Fibroblast of peridontal ligament (primary cell): ENCODE data around the gene CGREF1.
"Not testable (repeated sequence)": the region's sequence is repeated elsewhere in the genome, so short reads cannot be mapped to it uniquely, and the experiment has no call there.

ENCODE experiments used
- DNase-seq: peaks from one replicate; pipeline ENCODE4 v3.0.0-alpha.2; 2010; ENCODE audit errors: extremely low read depth

CGREF1 gene

DNA sequence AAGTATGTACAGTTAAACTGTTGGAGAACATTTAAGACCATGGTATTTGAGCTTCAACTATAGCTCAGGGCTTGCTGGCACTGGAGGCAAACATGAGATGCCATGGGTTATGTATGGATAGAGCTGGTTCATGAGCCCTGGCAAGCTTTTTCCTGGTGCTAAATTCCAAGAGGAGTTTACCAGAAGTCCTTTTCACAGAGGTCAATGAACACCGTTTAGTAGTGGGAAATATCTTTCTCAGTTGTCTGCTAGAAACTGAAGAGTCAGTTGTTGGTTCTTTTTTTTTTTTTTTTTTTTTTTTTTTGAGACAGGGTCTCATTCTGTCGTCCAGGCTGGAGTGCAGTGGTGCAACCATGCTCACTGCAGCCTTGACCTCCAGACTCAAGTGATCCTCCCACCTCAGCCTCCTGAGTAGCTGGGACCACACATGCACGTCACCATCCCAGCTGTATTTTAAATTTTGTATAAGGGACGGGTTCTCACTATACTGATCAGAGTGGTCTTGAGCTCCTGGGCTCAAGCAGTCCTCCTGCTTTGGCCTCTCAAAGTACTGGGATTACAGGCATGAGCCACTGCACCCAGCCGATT is 31.0 kb downstream of the CGREF1 start:
- no peak for DNase-seq

DNA sequence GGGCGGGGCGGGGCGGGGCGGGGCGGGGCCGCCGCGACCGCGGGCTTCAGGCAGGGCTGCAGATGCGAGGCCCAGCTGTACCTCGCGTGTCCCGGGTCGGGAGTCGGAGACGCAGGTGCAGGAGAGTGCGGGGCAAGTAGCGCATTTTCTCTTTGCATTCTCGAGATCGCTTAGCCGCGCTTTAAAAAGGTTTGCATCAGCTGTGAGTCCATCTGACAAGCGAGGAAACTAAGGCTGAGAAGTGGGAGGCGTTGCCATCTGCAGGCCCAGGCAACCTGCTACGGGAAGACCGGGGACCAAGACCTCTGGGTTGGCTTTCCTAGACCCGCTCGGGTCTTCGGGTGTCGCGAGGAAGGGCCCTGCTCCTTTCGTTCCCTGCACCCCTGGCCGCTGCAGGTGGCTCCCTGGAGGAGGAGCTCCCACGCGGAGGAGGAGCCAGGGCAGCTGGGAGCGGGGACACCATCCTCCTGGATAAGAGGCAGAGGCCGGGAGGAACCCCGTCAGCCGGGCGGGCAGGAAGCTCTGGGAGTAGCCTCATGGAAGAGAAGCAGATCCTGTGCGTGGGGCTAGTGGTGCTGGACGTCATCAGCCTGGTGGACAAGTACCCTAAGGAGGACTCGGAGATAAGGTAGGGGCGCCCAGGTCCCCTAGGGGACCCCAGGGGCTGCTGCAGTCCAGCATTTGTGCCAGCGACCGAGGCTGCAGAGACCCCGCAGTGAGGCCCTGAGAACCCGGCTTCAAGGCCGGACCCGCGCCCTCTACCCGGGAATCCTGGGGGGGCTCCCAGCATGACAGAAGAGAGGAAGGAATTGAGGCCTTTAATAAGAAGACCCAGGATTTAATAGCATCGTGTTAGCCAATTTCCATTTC is 32.0 kb downstream of the CGREF1 start, which contains the start of gene KHK:
Gene KHK (plus strand): TSS at position 49 of the 870 bp plus-strand sequence. CDS start 488 bp downstream, at position 537.
- no peak for DNase-seq

DNA sequence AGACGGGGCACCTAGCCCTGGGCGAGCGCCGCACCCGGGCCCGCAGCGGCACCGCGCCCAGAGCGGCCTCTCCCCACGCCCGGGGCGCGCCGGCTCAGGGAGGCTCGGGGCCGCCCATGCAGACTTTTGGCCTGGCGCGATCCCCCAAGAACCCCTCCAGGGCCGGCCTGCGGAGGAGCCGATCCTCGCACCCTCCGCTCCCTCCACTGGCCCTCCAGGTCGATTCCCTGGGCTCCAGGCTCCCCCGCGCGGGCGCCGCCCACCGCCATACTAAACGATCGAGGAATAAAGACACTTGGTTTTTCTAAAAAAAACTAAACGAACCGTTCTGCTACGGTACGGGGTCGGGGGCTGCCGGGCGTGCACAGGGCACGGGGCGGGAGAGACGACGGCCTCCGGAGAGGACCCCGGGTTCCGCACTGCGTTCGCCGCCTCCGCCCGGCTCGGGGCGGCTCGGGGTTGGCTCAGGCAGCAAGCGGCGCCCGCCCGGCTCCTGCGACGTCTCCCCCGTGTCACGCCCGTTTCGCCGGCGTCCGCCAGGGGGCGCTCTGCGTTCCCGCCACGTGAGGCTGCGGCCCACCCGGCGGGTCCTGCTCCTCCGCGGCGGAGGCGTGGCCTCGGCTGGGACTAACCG is 32.7 kb downstream of the CGREF1 start:
- DNase-seq = peak; percentile 82

DNA sequence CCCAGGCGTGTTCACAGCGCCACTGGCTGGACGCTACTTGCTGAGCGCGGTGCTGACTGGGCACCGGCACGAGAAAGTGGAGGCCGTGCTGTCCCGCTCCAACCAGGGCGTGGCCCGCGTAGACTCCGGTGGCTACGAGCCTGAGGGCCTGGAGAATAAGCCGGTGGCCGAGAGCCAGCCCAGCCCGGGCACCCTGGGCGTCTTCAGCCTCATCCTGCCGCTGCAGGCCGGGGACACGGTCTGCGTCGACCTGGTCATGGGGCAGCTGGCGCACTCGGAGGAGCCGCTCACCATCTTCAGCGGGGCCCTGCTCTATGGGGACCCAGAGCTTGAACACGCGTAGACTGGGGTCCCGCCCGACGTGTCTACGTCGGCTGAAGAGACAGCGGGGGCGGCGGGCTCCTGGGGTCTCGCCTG is 33.2 kb downstream of the CGREF1 start:
- DNase-seq = peak; percentile 54

DNA sequence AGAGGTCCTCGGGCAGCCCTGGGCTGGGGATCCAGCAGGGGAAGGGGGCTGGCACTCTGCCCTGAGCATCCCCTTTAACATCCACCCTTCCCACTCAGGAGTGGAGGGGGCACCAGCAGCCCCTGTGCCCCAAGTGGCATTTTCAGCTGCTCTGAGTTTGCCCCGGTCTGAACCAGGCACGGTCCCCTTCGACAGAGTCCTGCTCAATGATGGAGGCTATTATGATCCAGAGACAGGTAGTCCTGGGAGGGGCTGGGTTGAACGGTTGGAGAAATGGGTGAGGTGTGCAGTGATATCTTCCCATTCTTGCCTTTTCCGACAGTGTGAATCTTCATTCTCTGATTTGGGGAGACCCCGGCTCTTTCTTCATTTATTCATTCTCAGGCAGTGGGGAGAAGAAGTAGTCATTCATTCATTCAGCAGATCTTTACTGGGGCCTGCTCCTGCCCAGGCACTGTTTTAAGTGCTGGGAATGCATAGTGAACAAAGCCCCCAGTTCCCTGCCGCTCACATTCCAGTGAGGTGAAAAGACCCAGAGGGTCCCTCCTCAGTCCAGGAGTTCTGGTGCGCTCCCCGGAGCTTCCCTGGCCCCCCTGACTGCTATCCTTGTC is 33.8 kb downstream of the CGREF1 start:
- DNase-seq = no peak

DNA sequence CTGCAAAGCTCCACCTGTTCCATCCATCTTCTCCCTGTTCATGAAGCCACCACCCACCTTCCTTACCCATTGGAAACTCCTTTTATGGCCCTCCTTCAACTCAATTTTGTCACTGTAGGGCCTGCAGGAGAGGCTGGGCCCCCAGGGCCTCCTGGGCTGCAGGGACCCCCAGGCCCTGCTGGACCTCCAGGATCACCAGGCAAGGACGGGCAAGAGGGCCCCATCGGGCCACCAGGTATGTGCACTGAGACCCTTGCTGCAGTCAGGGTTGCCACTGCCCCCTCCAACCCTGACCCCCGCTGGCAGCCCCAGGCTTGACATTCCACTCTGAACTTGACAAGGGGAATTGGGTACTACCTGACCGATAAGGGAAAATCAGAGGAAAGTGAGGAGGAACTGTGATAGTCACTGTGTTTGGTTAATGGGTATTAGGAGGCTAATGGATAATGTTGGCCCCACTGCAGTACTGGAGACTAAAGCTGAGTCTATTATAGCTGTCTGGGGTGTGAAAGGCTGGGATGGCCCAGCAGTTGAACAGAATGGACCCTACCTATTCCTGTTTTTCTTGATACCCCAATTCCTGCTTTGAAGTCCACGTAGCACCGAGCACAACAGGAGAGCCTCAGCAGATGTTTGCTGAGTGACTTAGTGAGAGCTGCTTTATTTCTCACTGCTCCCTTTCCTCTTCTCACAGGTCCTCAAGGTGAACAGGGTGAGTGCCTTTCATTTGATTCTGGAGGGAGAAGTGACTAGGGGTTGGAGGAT is 34.4 kb downstream of the CGREF1 start:
- no peak for DNase-seq

DNA sequence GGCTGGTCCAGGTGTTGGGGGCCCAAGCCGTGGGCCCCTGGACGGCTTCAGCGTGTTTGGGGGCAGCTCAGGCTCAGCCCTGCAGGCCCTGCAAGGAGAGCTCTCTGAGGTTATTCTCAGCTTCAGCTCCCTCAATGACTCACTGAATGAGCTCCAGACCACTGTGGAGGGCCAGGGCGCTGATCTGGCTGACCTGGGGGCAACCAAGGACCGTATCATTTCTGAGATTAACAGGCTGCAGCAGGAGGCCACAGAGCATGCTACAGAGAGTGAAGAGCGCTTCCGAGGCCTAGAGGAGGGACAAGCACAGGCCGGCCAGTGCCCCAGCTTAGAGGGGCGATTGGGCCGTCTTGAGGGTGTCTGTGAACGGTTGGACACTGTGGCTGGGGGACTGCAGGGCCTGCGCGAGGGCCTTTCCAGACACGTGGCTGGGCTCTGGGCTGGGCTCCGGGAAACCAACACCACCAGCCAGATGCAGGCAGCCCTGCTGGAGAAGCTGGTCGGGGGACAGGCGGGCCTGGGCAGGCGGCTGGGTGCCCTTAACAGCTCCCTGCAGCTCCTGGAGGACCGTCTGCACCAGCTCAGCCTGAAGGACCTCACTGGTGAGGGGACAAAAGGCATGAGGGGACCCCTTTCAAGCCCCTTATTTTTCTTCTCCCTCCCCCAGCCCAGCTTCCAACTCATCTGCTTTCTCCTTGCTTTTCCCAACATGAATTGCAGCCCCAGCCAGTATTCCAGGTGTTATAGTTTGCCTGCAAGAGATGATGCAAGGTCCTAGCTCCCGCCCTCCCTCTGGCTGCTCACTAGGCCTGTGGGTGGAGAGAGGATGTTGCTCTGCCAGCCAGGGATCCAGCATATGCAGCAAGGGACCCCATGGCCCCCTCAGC is 35.3 kb downstream of the CGREF1 start:
- DNase-seq = no peak

DNA sequence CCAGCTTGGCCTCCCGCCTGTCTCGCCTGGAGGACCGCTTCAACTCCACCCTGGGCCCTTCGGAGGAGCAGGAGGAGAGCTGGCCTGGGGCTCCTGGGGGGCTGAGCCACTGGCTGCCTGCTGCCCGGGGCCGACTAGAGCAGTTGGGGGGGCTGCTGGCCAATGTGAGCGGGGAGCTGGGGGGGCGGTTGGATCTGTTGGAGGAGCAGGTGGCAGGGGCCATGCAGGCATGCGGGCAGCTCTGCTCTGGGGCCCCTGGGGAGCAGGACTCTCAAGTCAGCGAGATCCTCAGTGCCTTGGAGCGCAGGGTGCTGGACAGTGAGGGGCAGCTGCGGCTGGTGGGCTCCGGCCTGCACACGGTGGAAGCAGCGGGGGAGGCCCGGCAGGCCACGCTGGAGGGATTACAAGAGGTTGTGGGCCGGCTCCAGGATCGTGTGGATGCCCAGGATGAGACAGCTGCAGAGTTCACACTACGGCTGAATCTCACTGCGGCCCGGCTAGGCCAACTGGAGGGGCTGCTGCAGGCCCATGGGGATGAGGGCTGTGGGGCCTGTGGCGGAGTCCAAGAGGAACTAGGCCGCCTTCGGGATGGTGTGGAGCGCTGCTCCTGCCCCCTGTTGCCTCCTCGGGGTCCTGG is 36.0 kb downstream of the CGREF1 start:
- DNase-seq = no peak

DNA sequence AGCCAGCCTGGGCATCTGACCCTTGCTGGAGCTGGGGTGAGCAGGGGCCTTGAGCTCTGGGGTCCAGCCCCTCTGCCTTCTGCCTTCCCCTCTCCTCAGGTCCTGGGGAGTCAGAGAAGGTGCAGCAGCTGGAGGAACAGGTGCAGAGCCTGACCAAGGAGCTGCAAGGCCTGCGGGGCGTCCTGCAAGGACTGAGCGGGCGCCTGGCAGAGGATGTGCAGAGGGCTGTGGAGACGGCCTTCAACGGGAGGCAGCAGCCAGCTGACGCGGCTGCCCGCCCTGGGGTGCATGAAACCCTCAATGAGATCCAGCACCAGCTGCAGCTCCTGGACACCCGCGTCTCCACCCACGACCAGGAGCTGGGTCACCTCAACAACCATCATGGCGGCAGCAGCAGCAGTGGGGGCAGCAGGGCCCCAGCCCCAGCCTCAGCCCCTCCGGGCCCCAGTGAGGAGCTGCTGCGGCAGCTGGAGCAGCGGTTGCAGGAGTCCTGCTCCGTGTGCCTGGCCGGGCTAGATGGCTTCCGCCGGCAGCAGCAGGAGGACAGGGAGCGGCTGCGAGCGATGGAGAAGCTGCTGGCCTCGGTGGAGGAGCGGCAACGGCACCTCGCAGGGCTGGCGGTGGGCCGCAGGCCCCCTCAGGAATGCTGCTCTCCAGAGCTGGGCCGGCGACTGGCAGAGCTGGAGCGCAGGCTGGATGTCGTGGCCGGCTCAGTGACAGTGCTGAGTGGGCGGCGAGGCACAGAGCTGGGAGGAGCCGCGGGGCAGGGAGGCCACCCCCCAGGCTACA is 36.8 kb downstream of the CGREF1 start:
- DNase-seq = no peak

DNA sequence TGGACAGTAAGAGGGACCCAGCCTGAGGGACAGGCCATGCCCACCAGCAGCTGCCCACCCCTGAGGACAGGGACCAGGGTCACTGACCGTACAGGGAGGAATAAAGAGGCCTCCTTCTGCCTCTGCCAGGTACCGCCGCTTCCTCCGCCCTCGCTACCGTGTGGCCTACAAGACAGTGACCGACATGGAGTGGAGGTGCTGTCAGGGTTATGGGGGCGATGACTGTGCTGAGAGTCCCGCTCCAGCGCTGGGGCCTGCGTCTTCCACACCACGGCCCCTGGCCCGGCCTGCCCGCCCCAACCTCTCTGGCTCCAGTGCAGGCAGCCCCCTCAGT is 38.4 kb downstream of the CGREF1 start:
- DNase-seq = no peak

DNA sequence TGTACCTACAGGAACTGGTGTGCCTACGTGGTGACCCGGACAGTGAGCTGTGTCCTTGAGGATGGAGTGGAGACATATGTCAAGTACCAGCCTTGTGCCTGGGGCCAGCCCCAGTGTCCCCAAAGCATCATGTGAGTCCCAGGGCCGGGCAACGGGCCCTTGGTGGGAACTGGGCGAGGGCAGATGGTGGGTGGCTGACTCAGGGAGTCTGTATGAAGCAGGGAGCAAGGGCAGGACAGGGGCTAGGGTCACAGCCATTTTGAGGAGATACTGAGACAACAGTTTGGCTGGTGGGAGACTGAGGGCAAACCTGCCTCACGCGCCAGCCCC is 38.8 kb downstream of the CGREF1 start:
- no peak for DNase-seq

DNA sequence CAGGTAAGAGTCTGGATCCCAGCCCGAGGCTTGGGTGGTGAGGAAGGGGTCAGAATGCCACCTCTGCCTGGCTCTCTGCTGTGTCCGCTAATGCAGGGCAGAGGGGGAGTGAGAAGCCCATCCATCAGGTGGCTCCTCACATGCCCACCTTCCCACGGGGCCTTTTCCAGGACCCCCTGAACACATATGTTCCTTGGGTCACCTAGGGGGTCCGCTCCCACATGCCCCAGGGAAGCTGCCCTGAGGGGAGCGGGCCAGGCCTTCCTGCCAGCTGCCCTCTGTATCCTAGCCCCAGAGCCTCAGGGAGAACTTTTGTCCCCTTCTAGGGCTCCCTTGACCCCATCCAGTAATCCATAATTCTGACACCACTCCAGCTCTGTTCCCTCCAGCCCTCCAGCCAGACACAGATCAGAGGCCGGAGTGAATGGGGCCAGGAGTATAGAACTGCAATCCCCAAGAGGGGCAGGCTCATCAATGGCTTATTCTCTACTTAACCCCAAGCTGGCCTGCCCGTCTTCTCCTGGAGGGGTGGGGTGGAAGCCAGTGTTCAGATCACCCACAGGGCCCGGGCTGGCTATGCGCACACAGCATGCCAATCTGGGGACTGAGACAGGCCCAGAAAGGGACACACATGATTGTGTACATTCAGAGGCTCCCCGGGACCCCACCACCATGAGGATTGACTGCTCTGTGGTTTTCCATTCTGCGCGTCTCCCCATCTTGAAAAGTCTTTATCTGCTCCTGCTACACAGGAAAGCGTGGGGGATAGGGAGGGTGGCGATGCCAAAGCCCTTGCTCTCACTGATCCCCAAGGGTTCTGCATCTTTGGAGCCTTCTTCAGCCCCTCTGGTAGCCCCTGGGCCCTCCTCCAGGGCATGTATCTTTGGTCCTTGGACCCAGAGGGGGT is 39.4 kb downstream of the CGREF1 start:
- DNase-seq = no peak

DNA sequence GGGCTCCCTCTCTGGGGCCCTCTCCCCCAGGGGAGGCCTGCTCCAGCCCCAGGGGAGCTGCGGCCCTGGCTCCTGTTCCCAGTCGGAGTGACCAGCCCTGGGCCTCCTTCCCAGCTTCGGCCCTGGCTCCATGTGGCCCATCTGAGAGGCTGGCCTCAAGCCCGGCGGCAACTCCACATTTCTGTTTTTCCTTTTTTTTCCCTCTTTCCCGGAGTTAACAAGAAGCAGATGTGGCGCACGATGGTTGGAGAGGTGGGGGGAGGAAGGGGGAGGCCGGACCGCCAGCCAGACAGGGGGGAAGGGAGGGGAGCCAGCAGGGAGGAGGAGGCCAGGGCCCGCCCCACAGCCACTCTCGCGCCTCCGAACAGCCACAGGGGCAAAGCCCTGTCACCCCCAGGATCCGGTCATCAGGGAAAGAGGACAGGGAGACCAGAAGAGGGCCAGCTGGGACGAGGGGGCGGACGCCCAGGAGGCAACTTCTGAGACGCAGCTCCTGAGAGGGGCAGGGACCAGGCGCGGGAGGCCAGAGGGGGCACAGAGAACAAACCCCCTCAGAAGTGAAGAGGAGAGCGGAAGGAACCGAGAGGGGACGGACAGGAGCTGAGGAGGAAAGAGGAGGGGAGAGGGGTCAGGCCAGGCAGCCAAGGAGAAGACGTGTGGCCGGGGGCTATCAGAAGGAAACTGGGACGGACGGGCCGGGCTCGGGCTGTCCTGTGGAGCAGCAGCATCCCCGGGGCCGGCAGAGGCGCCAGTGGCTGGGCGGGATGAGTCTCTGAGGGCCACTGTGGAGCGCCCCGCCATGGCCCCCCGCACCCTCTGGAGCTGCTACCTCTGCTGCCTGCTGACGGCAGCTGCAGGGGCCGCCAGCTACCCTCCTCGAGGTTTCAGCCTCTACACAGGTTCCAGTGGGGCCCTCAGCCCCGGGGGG is 40.4 kb downstream of the CGREF1 start, which contains the start of gene EMILIN1:
Gene EMILIN1 (plus strand): TSS at position 349 of the 928 bp plus-strand sequence. CDS start 451 bp downstream, at position 800.
- DNase-seq = peak; percentile 97

DNA sequence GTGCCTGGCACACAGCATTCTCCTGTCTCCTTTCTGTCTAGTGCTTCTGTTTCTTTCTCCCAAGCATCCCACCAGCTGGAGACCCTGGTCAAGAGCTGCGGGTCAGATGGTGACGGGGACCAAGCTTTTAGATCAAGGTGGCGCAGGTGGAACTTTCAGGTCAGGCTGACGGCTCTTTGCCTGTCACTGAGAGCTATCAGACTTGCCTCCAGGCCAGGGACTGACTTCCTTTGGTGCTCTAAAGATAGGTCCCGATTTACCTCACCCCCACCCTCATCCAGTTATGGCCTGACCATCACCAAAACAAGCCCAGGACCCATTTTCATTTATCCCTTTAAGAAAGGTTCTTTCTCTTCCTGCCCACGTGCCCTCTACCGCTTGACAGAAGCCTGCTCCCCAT is 41.7 kb downstream of the CGREF1 start:
- no peak for DNase-seq

DNA sequence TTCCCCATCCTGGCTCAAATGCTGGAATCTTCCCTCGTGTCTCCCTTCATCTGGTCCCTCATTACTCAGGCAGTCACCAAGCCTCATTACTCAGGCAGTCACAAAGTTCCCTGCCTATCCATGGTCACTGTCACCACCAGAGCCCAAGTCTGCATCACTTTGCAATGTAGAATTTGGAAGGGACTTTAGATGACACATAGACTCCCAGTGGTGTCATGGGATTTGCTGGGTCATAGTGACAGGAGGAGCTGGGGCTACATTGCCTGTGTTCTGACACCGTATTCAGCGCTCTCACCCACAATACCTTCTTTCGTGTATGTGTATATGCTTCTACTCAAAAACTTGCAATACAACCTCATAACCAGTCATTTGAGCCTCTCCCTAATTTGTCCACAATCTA is 42.6 kb downstream of the CGREF1 start:
- DNase-seq = no peak

DNA sequence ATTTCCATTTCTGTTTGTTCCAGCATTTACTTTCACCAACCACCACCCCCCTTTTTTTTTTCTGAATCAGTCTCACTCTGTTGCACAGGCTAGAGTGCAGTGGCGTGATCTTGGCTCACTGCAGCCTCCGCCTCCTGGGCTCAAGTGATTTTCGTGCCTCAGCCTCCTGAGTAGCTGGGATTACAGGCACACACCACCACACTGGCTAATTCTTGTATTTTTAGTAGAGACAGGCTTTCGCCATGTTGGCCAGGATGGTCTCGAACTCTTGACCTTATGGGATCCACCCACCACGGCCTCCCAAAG is 43.4 kb downstream of the CGREF1 start:
- DNase-seq = not testable (repeated sequence)
